Activated T-cell treated with anti-CD3 and anti-CD28 coated beads for 48 hours (primary cell): ENCODE measurements around the gene RAB25.
"Not testable (repeated sequence)": the region's sequence is repeated elsewhere in the genome, so short reads cannot be mapped to it uniquely, and the experiment has no call there.

Experiments used
- DNase-seq: peaks from one replicate; pipeline ENCODE4 v3.0.0-alpha.2; 2020; ENCODE audit warnings: low read depth

RAB25 gene

GRCh38 chr1:156102633-156103511 is 41.9 kb downstream of the RAB25 start:
- DNase-seq: no peak

- no peak for DNase-seq
Observed at GRCh38 chr1:156103521-156103947, 42.6 kb downstream of the RAB25 start.

- no peak for DNase-seq
Observed at GRCh38 chr1:156104065-156104810, 43.3 kb downstream of the RAB25 start.

DNA sequence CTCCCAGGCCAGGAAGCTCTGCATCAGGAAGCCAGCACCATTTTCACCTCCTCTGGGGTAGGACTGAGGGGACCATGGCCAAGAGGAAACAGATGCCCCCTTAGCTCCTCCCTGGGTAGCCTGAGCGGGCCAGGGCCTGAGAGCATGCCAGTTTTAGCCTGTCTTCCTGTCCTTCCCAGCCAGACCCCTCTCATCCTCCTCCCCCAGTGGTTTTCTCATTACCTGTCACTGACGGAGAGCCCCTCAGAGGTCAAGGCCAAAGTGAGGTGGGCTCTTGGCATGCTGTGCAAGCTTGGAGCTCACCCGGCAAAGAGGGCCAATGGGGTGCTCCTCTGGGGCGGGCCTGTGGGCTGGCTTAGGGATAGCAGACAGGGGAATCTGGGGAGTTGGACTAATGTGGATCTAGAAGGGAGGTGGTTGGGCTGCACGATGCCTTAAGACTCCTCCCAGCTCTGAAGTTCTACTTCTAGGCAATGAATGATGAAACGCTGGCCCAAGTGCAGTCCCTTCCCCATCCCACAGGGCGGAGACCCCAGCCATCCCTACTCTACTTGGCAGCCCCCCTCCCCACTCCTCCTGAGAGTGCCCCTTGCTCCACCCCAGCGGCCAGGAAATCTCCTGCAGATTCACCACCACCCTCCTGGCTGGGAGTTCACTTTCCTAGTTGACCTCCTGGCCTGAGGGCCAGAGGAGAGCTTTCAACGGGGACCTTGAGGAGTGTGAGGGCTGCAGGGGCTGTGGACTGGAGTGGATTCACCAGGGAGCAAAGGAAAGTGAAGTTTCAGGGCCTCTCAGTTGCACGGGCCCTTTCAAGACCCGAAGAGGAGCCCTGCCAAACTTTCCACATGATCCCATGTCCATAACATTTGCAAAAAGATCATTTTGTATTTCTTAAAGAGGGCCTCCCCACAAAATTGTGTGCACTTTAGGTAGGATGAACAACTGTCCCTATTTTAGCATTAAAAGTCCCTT is 44.2 kb downstream of the RAB25 start:
- DNase-seq: no peak

- no peak for DNase-seq
Observed at GRCh38 chr1:156106624-156107488, 45.9 kb downstream of the RAB25 start.

DNA sequence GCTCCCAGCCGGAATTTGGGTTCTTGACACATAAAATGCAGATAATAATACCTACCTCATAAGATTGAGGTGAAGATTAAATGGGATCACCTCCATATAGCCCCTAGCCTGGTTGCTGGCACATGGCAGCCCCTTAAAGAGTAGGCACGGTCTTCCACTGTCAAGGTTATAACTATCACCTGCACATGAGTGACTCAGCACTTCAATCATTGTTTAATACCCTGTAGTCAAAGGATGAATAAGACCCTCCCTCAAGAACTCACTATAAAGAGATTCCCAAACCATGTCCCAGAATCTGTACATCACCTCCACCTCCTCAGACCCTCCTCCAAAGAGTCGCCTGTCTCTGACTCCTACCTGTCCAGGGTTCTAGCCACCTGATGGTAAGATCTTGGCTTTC is 47.1 kb downstream of the RAB25 start:
- no peak for DNase-seq

GRCh38 chr1:156108664-156109241 is 47.8 kb downstream of the RAB25 start:
- DNase-seq: no peak

GRCh38 chr1:156110252-156110651 is 49.3 kb downstream of the RAB25 start:
- DNase-seq: no peak

DNA sequence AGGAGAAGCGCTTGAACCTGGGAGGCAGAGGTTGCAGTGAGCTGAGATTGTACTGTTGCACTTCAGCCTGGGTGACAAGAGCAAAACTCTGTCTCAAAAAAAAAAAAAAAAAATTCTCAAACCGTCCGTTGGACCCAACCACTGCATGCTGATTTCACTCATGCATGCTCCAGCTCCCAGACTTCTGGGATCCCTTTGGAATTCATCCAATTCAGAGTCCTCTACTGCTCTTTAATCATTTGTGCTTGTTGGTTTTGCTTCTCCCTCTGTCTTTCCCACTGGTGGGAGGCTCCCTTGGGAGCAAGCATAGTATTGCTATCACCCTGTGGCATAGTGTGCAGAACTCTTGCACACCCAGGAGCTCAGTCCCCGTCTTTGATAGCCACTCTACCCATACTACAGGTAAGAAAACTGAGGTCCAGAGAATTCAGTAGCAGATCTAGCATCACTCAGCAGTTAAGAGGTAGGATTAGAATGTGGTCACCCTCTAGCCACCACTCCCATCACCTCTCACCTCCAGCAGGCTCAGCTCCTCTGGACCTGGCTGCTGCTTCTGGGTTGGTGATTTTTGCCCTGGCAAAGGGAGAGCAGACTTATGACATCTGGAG is 50.5 kb downstream of the RAB25 start:
- DNase-seq: no peak

DNA sequence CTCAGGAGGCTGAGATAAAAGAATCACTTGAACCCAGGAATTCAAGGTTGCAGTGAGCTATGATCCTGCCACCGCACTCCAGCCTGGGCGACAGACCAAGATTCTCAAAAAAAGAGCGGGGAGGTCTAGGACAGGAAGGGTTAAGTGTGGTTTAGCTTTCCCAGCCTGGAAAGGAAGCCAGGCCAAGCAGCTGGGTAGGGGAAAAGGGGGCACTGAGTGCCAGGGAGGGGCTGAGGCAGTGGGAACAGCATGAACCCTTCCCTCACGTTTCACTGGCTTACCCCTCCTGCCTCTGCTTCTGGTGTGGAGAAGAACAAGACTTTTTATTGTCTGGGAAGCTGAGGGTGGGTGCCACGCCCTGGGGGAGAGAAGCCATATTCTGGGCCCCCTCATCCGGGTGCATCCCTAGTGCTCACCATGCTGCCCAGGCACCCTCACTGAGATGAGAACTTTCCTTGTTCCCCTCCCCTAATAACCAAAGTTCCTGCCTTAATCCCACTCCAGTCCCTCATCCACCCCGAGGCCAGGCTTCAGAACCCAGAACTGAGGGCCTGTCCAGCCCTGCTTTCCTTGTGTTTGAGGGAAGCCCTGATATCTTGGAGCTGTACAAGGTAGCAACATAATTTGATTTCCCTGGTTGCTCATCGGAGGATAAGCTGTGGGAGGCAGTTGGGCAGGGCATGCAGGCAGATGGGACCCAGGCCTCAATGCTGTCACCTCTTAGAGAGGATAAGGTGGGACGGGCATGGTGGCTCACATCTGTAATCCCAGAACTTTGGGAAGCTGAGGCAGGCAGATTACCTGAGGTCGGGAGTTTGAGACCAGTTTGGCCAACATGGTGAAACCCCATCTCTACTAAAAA is 51.5 kb downstream of the RAB25 start:
- no peak for DNase-seq

DNA sequence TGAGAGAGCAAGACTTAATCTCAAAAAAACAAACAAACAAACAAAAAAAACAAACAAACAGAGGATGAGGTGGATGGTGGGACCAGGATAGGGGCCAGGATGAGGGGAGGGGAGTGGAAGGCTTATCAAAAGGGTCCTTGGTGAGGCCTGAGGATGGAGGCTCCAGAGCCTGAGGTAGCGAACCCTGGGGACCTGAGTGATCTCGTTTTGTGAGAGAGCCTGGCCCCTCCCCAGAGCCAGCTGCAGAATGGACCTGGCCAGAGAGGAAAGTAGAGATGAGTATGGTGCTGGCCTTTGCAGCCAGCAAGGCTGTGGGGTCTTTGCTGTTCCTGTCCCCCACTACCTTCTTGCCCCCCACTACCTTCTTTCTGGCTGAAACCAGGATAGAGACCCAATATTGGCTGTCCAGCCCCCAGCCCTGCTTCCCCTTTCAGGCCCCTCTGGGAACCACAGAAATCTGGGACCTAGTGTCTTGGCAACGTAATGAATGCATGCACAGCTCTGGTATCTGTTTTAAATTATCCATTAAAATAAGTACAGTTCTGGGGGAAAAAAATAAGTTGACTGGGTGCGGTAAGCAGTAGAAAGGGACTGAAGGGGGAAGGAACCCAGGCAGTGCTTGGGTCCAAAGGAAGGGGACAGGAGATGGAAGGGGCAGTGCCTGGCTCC is 52.5 kb downstream of the RAB25 start:
- DNase-seq: no peak

GRCh38 chr1:156114101-156114918 is 53.4 kb downstream of the RAB25 start, which contains the start of gene LMNA:
TSS of gene LMNA (plus strand) at chr1:156114711. CDS start at chr1:156114919, 208 bp downstream.
- DNase-seq: peak; percentile 73

GRCh38 chr1:156114919-156115513 is 54.1 kb downstream of the RAB25 start:
- no peak for DNase-seq

- DNase-seq: no peak
Observed at GRCh38 chr1:156115514-156116374, 54.8 kb downstream of the RAB25 start.

GRCh38 chr1:156116731-156117130 is 55.8 kb downstream of the RAB25 start:
- DNase-seq: not testable (repeated sequence)
